K562 (cell line): ENCODE results near the gene PTBP2. TPM values are rescaled to one million over a fixed set of nuclear protein-coding genes. Genes with fewer than 3 reads are reported as not detected.

ENCODE experiments used
- ATAC-seq: fragments of 200-7000 bp; cut with Tn5 transposase; 3 replicates; pipeline ENCODE4 v1.9.1; 2020; ENCODE audit warnings: moderate library complexity
- BruUV-seq: library from RNA; stranded (reverse); fragments of 400-500 nt; replicated peaks from 2 replicates; lab custom pipeline; 2021; lab: Mats Ljungman, UMichigan
- CTCF ChIA-PET: fragments of 300-600 bp; formaldehyde crosslinking; extraction: SDS; loops from one replicate; lab custom pipeline; 2021; ENCODE audit warnings: low intra/inter-chr PET ratio; lab: Yijun Ruan, JAX
- POLR2A ChIA-PET: fragments of 300-600, 350-650 bp; sonication (Branson Sonifier 250); formaldehyde crosslinking; extraction: SDS; loops from one replicate; lab custom pipeline; 2021; ENCODE audit warnings: antibody characterized with exemption, inconsistent platforms; lab: Yijun Ruan, JAX
- DNase-seq, 4 experiments: peaks; one replicate each; pipeline versions ENCODE4 v3.0.0 to v3.0.0-alpha.2; 2011 to 2018; ENCODE audit warnings: low spot score in 3 of 4, mixed read lengths in 3 of 4; ENCODE audit errors: extremely low read depth in 1 of 4
- FAIRE-seq: peaks from 2 replicates; lab custom pipeline; 2011; peaks lifted over from hg19 to GRCh38; lab: Jason Lieb, UNC
- H2AFZ ChIP-seq: 2 replicates; pipeline ENCODE4 v1.6.0; 2011; ENCODE audit warnings: low read depth, low read length, control low read depth, inconsistent platforms
- H3K27ac ChIP-seq: fragments of 200-600 bp; 3 replicates; pipeline ENCODE4 v1.8.0; 2011; ENCODE audit warnings: low read depth, mild to moderate bottlenecking, control low read depth, inconsistent platforms, low read length, moderate library complexity, mixed read lengths; ENCODE audit errors: extremely low read depth
- H3K27me3 ChIP-seq, 2 experiments: fragments of 300-600 bp in 1 of 2; 2 replicates in 1 of 2; 3 replicates in 1 of 2; pipeline versions ENCODE4 v1.6.0 to v1.8.0; 2011; ENCODE audit warnings: inconsistent platforms in 2 of 2, low read length in 2 of 2, mild to moderate bottlenecking in 1 of 2, mixed read lengths in 1 of 2, moderate library complexity in 1 of 2; ENCODE audit not compliant: control insufficient read depth in 2 of 2, insufficient read depth in 2 of 2
- H3K36me3 ChIP-seq: fragments of 300-600 bp; 3 replicates; pipeline ENCODE4 v1.8.0; 2011; ENCODE audit warnings: mild to moderate bottlenecking, low read length, inconsistent platforms; ENCODE audit not compliant: control insufficient read depth, insufficient read depth
- H3K4me1 ChIP-seq, 2 experiments: fragments of 200-600 bp in 1 of 2; replicated peaks in 1 of 2; 2 replicates in 1 of 2; 3 replicates in 1 of 2; pipeline versions ENCODE4 v1.5.1 to v1.8.0; 2011; ENCODE audit warnings: inconsistent platforms in 2 of 2, low read length in 2 of 2, mild to moderate bottlenecking in 1 of 2, mixed read lengths in 1 of 2, moderate library complexity in 1 of 2; ENCODE audit not compliant: control insufficient read depth in 2 of 2, insufficient read depth in 2 of 2
- H3K4me2 ChIP-seq: 2 replicates; pipeline ENCODE4 v1.6.1; 2011; ENCODE audit warnings: low read length, control low read depth, inconsistent platforms, mixed read lengths; ENCODE audit not compliant: insufficient read depth
- H3K4me3 ChIP-seq: fragments of 200-600 bp; sonication (generic), shearing (Covaris generic); 2 replicates; pipeline ENCODE4 v1.5.1; 2016; ENCODE audit warnings: control low read depth, inconsistent platforms
- H3K79me2 ChIP-seq: fragments of 200-600 bp; 3 replicates; pipeline ENCODE4 v1.8.0; 2011; ENCODE audit warnings: low read length, inconsistent platforms; ENCODE audit not compliant: control insufficient read depth, insufficient read depth
- H3K9ac ChIP-seq, 2 experiments: 2 replicates each; pipeline versions ENCODE4 v1.6.0 to v1.6.1; 2011; ENCODE audit warnings: low read depth in 2 of 2, low read length in 2 of 2, control low read depth in 1 of 2, inconsistent platforms in 1 of 2, mild to moderate bottlenecking in 1 of 2, mixed read lengths in 1 of 2; ENCODE audit not compliant: insufficient read depth in 1 of 2
- H3K9me1 ChIP-seq: one replicate; pipeline ENCODE4 v1.6.0; 2011; ENCODE audit warnings: inconsistent platforms, mild to moderate bottlenecking, low read length, moderate library complexity; ENCODE audit not compliant: control insufficient read depth, insufficient read depth
- H3K9me3 ChIP-seq: replicated peaks from 2 replicates; pipeline ENCODE4 v1.5.1; 2011; ENCODE audit warnings: low read depth, low read length, inconsistent platforms; ENCODE audit not compliant: control insufficient read depth, insufficient read depth
- H4K20me1 ChIP-seq: replicated peaks from 2 replicates; pipeline ENCODE4 v1.6.1; 2011; ENCODE audit warnings: low read length, inconsistent platforms, mixed read lengths; ENCODE audit not compliant: control insufficient read depth, insufficient read depth
- BRF1 ChIP-seq: IDR thresholded peaks from 3 replicates; pipeline ENCODE4 v1.6.1; 2011; ENCODE audit warnings: borderline replicate concordance, mild to moderate bottlenecking; ENCODE audit not compliant: insufficient read length; ENCODE audit errors: extremely low read depth
- ESRRA ChIP-seq: fragments of 450-650 bp; IDR thresholded peaks from 2 replicates; pipeline ENCODE4 v1.6.1; 2014; ENCODE audit warnings: low read depth, mild to moderate bottlenecking, moderate library complexity, borderline replicate concordance
- FOXP1 ChIP-seq: sonication (generic); formaldehyde crosslinking; IDR thresholded peaks from 2 replicates; pipeline ENCODE4 v1.8.0; 2022; ENCODE audit warnings: mild to moderate bottlenecking, missing genetic modification reagents
- HDAC2 ChIP-seq: fragments of 450-650 bp; IDR thresholded peaks from 2 replicates; pipeline ENCODE4 v1.6.1; 2016; ENCODE audit warnings: mild to moderate bottlenecking
- HDAC3 ChIP-seq: fragments of 450-650 bp; IDR thresholded peaks from 2 replicates; pipeline ENCODE4 v1.6.1; 2018; ENCODE audit warnings: borderline replicate concordance, mild to moderate bottlenecking, moderate library complexity; ENCODE audit not compliant: partially characterized antibody
- KDM1A ChIP-seq, 2 experiments: fragments of 450-650 bp; IDR thresholded peaks; 2 replicates each; pipeline ENCODE4 v1.6.1; 2016; ENCODE audit warnings: mild to moderate bottlenecking in 2 of 2
- MAFK ChIP-seq: IDR thresholded peaks from 2 replicates; pipeline ENCODE4 v1.6.1; 2011; ENCODE audit warnings: low read length, improper control_type of control experiment
- NFATC3 ChIP-seq: fragments of 450-650 bp; IDR thresholded peaks from 2 replicates; pipeline ENCODE4 v1.6.1; 2017; ENCODE audit warnings: mild to moderate bottlenecking
- RBM25 ChIP-seq: fragments of 200-400 bp; formaldehyde crosslinking; IDR thresholded peaks from 2 replicates; pipeline ENCODE4 v1.6.1; 2018; ENCODE audit warnings: low read length, low read depth, moderate library complexity; ENCODE audit not compliant: severe bottlenecking
- SAP30 ChIP-seq: fragments of 200-600 bp; sonication (generic); IDR thresholded peaks from 2 replicates; pipeline ENCODE4 v1.6.1; 2012; ENCODE audit warnings: borderline replicate concordance, low read depth, mild to moderate bottlenecking, moderate library complexity, low read length, control low read depth, inconsistent platforms; ENCODE audit not compliant: insufficient read depth, poor library complexity, severe bottlenecking
- SMAD2 ChIP-seq: fragments of 150-350 bp; IDR thresholded peaks from 2 replicates; pipeline ENCODE4 v1.6.1; 2014; ENCODE audit warnings: low read depth, mild to moderate bottlenecking, low read length
- SMAD4 ChIP-seq: fragments of 250-450 bp; sonication (Bioruptor Pico); conservative IDR thresholded peaks from 2 replicates; pipeline ENCODE4 v1.8.0; 2021; ENCODE audit warnings: inconsistent platforms, mild to moderate bottlenecking, moderate library complexity
- XRCC4 ChIP-seq: IDR thresholded peaks from one replicate; pipeline ENCODE4 v1.6.1; 2011; ENCODE audit not compliant: insufficient read depth, insufficient read length; ENCODE audit errors: extremely low read depth
- ZNF174 ChIP-seq: fragments of 250-450 bp; sonication (Bioruptor Pico); IDR thresholded peaks from 2 replicates; pipeline ENCODE4 v1.4.0; 2020; ENCODE audit warnings: mild to moderate bottlenecking
- ZNF197 ChIP-seq: fragments of 200-800 bp; sonication (Bioruptor generic); IDR thresholded peaks from 2 replicates; pipeline ENCODE4 v1.6.1; 2016; ENCODE audit warnings: low read depth, missing genetic modification characterization, missing compliant biosample characterization
- WGBS: fragments of 100-300 bp; shearing (Covaris generic); methylation state at CpG from one replicate; pipeline ENCODE4 v1.1.6; 2016; ENCODE audit warnings: low coverage, mixed read lengths; ENCODE audit not compliant: insufficient coverage; ENCODE audit errors: missing lambda C conversion rate; 5-methylcytosine and 5-hydroxymethylcytosine counted together
- in situ Hi-C: fragments of 300-500 bp; cut with MboI; formaldehyde crosslinking; loops from 4 replicates; pipeline ENCODE4 v1.15.0; 2018; ENCODE audit warnings: inconsistent platforms, mixed read lengths
- intact Hi-C: fragments of 100-400 bp; cut with micrococcal nuclease; formaldehyde crosslinking; loops from 2 replicates; pipeline ENCODE4 v1.14.2; 2022
- polyA plus RNA-seq, 8 experiments: library from polyadenylated mRNA; depleted of rRNA in 4 of 8; stranded (reverse) in 5 of 8; unstranded in 3 of 8; fragments of >200 nt; fragmentation: Nextera tagmentation in 2 of 8; fragmentation: Illumina TruSeq in 1 of 8; extraction: Ambion mirVana in 2 of 8; extraction: Trizol in 1 of 8; gene quantifications; 2 replicates each; pipeline versions ENCODE4 v1.2.1 to v1.2.3, GENCODE V29; 2011 to 2014; ENCODE audit warnings: inconsistent platforms in 1 of 8, missing spikeins in 1 of 8
- total RNA-seq, 7 experiments: library from RNA; depleted of rRNA in 6 of 7; stranded (reverse); fragments of >200 nt in 6 of 7; fragmentation: Illumina TruSeq in 2 of 7; extraction: Trizol in 2 of 7; gene quantifications; 2 replicates each; pipeline versions ENCODE4 v1.2.1 to v1.2.3, GENCODE V29; 2011 to 2021; ENCODE audit warnings: low replicate concordance in 1 of 7
- TF ChIP-seq, protein P1 (sequence below): sonication (generic); formaldehyde crosslinking; IDR thresholded peaks from 2 replicates; pipeline ENCODE4 v1.8.0; 2023; ENCODE audit warnings: mild to moderate bottlenecking, missing genetic modification reagents
- TF ChIP-seq, protein P2 (sequence below): IDR thresholded peaks from 2 replicates; pipeline ENCODE4 v1.6.1; 2014; ENCODE audit warnings: antibody characterized with exemption
- TF ChIP-seq, protein P3 (sequence below): fragments of 250-450 bp; sonication (Bioruptor Pico); IDR thresholded peaks from 2 replicates; pipeline ENCODE4 v1.5.1; 2021; ENCODE audit warnings: mild to moderate bottlenecking

The PTBP2 gene
- total and polyA plus RNA-seq, 9 of the 15 experiments (the other 6 are each of a cell fraction or from before 2014, with no cell fraction given) = 9.8 to 30.6 (median 19.0) TPM

DNA sequence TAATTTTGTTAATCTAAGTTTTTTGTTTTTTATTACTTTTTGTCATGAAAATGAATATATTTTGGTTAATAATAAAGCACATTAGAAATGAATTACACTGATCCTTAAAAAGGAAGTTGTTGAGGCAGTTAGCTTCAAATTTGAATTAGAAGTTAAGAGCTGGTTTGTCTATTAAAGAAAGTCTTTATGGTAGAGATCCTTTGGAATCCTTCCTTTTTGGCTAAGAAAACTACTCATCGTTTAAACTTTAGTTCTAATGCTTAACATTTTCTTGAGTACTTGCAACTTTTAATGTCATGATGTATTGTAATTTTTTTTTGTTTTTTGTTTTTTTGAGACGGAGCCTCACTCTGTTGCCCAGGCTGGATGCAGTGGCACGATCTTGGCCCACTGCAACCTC is 2.4 kb downstream of the PTBP2 start:
- no peak overlapping the region for H2AFZ ChIP-seq
- no peak for ATAC-seq
- FAIRE-seq = no peak
- TF ChIP-seq SAP30 (no peak), ZNF174 (CRISPR knock-in tag) (no peak), HDAC2 (no peak), HDAC3 (no peak), ESRRA (no peak), SMAD4 (no peak), BRF1 (no peak), FOXP1 (CRISPR knock-in tag) (no peak), MAFK (no peak), NFATC3 (no peak), XRCC4 (no peak), SMAD2 (no peak), ZNF197 (CRISPR knock-in tag) (no peak), RBM25 (no peak), KDM1A (IDR thresholded peaks at IDR 0.05) (no peak)
- TF ChIP-seq, protein P1, sequence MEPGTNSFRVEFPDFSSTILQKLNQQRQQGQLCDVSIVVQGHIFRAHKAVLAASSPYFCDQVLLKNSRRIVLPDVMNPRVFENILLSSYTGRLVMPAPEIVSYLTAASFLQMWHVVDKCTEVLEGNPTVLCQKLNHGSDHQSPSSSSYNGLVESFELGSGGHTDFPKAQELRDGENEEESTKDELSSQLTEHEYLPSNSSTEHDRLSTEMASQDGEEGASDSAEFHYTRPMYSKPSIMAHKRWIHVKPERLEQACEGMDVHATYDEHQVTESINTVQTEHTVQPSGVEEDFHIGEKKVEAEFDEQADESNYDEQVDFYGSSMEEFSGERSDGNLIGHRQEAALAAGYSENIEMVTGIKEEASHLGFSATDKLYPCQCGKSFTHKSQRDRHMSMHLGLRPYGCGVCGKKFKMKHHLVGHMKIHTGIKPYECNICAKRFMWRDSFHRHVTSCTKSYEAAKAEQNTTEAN = no peak
- TF ChIP-seq, protein P2, sequence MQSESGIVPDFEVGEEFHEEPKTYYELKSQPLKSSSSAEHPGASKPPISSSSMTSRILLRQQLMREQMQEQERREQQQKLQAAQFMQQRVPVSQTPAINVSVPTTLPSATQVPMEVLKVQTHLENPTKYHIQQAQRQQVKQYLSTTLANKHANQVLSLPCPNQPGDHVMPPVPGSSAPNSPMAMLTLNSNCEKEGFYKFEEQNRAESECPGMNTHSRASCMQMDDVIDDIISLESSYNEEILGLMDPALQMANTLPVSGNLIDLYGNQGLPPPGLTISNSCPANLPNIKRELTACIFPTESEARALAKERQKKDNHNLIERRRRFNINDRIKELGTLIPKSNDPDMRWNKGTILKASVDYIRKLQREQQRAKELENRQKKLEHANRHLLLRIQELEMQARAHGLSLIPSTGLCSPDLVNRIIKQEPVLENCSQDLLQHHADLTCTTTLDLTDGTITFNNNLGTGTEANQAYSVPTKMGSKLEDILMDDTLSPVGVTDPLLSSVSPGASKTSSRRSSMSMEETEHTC = no peak
- TF ChIP-seq, protein P3, sequence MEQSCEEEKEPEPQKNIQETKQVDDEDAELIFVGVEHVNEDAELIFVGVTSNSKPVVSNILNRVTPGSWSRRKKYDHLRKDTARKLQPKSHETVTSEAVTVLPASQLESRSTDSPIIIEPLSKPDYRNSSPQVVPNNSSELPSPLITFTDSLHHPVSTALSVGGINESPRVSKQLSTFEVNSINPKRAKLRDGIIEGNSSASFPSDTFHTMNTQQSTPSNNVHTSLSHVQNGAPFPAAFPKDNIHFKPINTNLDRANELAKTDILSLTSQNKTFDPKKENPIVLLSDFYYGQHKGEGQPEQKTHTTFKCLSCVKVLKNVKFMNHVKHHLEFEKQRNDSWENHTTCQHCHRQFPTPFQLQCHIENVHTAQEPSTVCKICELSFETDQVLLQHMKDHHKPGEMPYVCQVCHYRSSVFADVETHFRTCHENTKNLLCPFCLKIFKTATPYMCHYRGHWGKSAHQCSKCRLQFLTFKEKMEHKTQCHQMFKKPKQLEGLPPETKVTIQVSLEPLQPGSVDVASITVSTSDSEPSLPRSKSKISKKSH (CRISPR knock-in tag) = no peak
- no peaks in the 10 kb centered on the region for H3K9me3 ChIP-seq
- BruUV-seq = no TSS peak
- no peaks in the 10 kb centered on the region for H3K9me1 ChIP-seq
- peaks cover 72% of the 10 kb centered on the region for H3K79me2 ChIP-seq
- in situ Hi-C loops = no loop called here
- peak overlapping the region; percentile 97; the same call in 2 of the 3 replicates for H3K27ac ChIP-seq
- ChIA-PET CTCF (no interaction called here), POLR2A (interaction anchor here (0.6 kb wide), 1 partner anchor 43 kb away, joined by 3 read pairs; no protein-coding TSS in a partner anchor)
- peaks cover 8 to 9% of the 10 kb centered on the region in 2 experiments for H3K4me1 ChIP-seq
- peak overlapping the region in 1 of 2 experiments; percentile 87; a peak in 1 of 4 replicates for H3K9ac ChIP-seq
- H4K20me1 ChIP-seq = no peaks in the 10 kb centered on the region
- no peak overlapping the region for H3K4me3 ChIP-seq
- H3K36me3 ChIP-seq = peaks cover 40% of the 10 kb centered on the region
- H3K4me2 ChIP-seq = no peak overlapping the region
- WGBS = 88% methylated on average over 1 of the region's 3 CpGs
- no peaks in the 10 kb centered on the region for H3K27me3 ChIP-seq
- intact Hi-C loops = no loop called here
- DNase-seq = no peak
